ENCODE data around the gene PMM2.

Gene PMM2

GRCh38 chr16:8812162-8812843, 14.7 kb downstream of the PMM2 start:
- Histone ChIP-seq H3K9me3 (no peaks in the 10 kb centered on the region), H3K27me3 (no peaks in the 10 kb centered on the region), H3K4me3 (no peak overlapping the region), H3K36me3 (peaks cover 74 to 99% (median 91%) of the 10 kb centered on the region in 3 donors), H3K27ac (no peak overlapping the region), H3K4me1 (no peaks in the 10 kb centered on the region)
- intact Hi-C loops (cut with DNase I; ENCODE audit: low total_unique reads) = no loop called here
- DNase-seq = no peak
- no peak for TF ChIP-seq CTCF (IDR thresholded peaks at IDR 0.05)

DNA sequence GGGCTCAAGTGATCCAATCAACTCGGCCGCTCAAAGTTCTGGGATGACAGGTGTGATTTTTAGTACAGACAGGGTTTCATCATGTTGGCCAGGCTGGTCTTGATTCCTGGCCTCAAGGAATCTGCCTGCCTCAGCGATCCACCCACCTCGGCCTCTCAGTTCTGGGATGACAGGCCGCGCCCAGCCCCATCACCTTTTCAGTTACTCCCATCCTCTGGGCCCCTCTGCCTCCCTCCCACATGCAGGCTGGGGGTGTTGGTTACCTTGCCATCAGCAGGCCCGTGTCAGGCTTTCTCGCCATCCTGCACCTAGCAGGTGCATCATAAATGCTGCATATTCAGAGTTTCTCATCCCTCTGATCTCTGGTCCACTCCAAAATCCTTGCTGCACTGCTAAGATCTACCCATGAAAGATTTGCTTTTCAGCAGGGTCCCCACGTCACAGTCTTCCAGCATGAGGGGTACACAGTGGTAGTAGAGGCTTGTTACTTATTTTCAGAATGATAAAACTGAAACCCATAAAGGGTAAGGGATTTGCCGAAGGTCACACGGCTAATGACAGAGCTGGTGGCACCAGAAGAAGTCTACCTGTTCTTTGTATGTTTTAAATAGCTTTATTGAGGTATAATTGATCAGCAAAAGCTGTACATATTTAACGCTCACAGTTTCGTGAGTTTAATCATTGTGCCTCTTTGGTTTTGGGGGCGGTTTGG, 16.6 kb downstream of the PMM2 start:
- no peak for TF ChIP-seq CTCF (IDR thresholded peaks at IDR 0.05)
- Histone ChIP-seq H3K36me3 (peaks cover 70 to 97% (median 87%) of the 10 kb centered on the region in 3 donors), H3K4me3 (no peak overlapping the region), H3K27me3 (no peaks in the 10 kb centered on the region), H3K9me3 (no peaks in the 10 kb centered on the region), H3K4me1 (no peaks in the 10 kb centered on the region), H3K27ac (no peak overlapping the region)
- intact Hi-C loops (cut with DNase I; ENCODE audit: low total_unique reads) = no loop called here
- DNase-seq = no peak

GRCh38 chr16:8816967-8817655, 19.5 kb downstream of the PMM2 start:
- Histone ChIP-seq H3K9me3 (no peaks in the 10 kb centered on the region), H3K4me3 (no peak overlapping the region), H3K4me1 (no peaks in the 10 kb centered on the region), H3K27ac (no peak overlapping the region), H3K27me3 (no peaks in the 10 kb centered on the region), H3K36me3 (peaks cover 65 to 86% (median 84%) of the 10 kb centered on the region in 3 donors)
- DNase-seq = no peak
- no peak for TF ChIP-seq CTCF (IDR thresholded peaks at IDR 0.05)
- intact Hi-C loops (cut with DNase I; ENCODE audit: low total_unique reads) = no loop called here

- DNase-seq = no peak
- H3K4me3 ChIP-seq = no peak overlapping the region
- peaks cover 52 to 70% (median 68%) of the 10 kb centered on the region in 3 donors for H3K36me3 ChIP-seq
Observed at GRCh38 chr16:8818504-8819270, 21.0 kb downstream of the PMM2 start.

More at GRCh38 chr16:8818504-8819270, 21.0 kb downstream of the PMM2 start:
- H3K4me1 ChIP-seq = no peaks in the 10 kb centered on the region
- TF ChIP-seq CTCF (IDR thresholded peaks at IDR 0.05) = no peak
- no peaks in the 10 kb centered on the region for H3K27me3 ChIP-seq
- no peak overlapping the region for H3K27ac ChIP-seq
- no peaks in the 10 kb centered on the region for H3K9me3 ChIP-seq
- intact Hi-C loops (cut with DNase I; ENCODE audit: low total_unique reads) = no loop called here
